GM12873 (cell line): ENCODE measurements around the gene AFAP1.

ENCODE experiments used
- CTCF ChIP-seq: IDR thresholded peaks from 2 replicates; pipeline ENCODE4 v1.5.1; 2012; ENCODE audit warnings: low read depth, mild to moderate bottlenecking, moderate library complexity, low read length, control low read depth; ENCODE audit not compliant: insufficient read depth; ENCODE audit errors: missing control alignments

AFAP1 gene

GRCh38 chr4:7981738-7982394 lies 42.2 kb upstream of the AFAP1 start:
- TF ChIP-seq CTCF = no peak

GRCh38 chr4:7980036-7980435 lies 40.4 kb upstream of the AFAP1 start:
- TF ChIP-seq CTCF = no peak

GRCh38 chr4:7979652-7979968 lies 39.9 kb upstream of the AFAP1 start:
- no peak for TF ChIP-seq CTCF

- no peak for TF ChIP-seq CTCF
Observed at GRCh38 chr4:7978907-7979651, 39.4 kb upstream of the AFAP1 start.

- no peak for TF ChIP-seq CTCF
Observed at GRCh38 chr4:7978489-7978888, 38.8 kb upstream of the AFAP1 start.

- TF ChIP-seq CTCF = no peak
Observed at GRCh38 chr4:7976634-7977033, 37.0 kb upstream of the AFAP1 start.

- TF ChIP-seq CTCF = no peak
Observed at GRCh38 chr4:7976025-7976424, 36.4 kb upstream of the AFAP1 start.
